NCI-H2081 (cell line): ENCODE results near the gene FGFBP2.

Source experiments
- DNase-seq, 2 experiments: peaks; one replicate each; lab custom pipeline; 2025; lab: John Stamatoyannopoulos, UW

Gene FGFBP2, protein sequence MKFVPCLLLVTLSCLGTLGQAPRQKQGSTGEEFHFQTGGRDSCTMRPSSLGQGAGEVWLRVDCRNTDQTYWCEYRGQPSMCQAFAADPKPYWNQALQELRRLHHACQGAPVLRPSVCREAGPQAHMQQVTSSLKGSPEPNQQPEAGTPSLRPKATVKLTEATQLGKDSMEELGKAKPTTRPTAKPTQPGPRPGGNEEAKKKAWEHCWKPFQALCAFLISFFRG

DNA sequence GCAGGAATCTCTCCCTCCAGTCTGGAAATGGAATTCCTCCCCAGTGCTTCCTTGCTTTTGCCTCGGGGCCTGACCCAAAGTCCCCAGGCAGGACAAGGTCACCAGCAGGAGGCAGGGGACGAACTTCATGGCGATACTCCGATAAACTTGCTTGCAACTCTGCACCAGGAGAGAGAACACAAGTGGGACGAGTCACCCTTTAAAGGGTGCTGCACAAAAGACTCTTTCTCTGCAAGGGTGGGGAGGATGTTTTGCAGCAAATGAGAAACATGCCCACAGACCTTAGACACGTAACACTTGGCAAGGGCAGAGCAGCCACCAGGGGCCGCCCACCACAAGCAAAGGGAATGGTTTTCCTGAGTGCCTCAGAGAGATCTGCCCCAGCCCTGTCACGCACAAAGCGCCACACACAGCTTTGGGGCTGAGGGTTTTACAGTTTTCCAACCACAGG is at the start of gene FGFBP2:
TSS of gene FGFBP2 (minus strand) at position 175 of the 451 bp plus-strand sequence. CDS start at position 129, 46 bp downstream.
- peak; percentile 52 to 55 for DNase-seq

DNA sequence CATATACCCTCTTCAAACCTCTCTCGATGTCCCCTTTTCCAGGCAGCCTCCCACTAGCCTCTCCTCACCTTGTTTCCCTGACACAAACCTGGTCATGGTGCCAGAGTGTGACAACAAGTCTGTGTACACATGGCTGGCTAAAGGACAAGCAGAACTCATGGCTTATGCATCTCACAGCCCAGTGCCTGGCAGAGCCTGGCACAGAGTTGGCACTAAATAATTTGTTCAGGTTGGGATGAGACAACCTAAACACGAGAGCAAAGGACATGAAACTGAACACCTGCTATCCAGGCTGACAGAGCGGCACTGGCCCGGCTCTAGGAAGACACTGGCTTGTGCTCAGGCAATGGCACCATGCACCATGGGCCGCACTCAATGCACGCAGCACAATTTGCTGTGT is 48.2 kb upstream of the FGFBP2 start:
- DNase-seq: no peak

DNA sequence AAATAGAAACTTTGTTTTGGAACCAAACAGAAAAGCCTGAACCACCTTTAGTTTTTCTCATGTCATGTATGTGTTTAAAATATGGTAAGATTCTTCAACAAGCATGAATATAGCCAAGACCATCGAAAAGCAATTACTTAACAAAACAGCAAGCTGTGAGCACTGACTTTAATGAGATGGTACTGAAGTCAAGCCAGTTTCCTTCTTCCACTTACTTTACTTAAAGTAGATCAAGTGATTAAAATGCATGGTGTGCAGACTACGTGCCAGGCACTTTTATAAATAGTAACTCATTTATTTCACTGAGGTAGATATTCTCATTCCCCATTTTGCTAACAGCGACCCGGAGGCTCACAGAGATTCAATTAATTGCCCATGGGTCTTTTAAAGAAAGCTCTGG is 46.2 kb upstream of the FGFBP2 start:
- no peak for DNase-seq

DNA sequence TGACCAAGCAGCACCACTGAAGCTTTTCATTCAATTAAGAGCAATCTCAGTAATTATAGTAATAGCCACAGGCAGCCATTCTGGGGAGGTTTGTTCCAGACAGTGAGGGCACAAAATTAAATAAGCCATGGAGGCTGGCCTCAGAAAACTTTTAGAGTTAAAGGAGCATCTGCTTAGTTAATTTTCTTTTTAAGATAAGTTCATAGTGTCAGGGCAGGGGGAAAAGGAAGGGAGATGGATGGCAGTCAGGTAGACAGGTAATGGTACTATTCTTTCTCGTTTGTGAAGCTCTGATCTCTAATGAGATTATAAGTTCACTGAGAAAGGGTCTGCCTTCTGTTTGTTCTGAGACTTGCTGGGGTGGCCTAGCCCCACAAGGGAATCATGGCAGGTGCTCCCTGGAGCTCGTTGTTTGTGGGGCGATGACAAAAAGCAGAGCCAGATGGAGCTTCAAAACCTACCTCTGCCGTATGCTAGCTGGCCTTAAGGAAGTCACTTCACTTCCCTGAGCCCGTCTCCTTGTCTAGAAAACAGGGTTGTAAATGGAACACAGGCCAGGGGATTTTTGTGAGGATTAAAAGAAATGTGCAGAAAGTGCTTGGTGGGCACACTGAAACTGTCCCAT is 44.6 kb upstream of the FGFBP2 start:
- DNase-seq: no peak

DNA sequence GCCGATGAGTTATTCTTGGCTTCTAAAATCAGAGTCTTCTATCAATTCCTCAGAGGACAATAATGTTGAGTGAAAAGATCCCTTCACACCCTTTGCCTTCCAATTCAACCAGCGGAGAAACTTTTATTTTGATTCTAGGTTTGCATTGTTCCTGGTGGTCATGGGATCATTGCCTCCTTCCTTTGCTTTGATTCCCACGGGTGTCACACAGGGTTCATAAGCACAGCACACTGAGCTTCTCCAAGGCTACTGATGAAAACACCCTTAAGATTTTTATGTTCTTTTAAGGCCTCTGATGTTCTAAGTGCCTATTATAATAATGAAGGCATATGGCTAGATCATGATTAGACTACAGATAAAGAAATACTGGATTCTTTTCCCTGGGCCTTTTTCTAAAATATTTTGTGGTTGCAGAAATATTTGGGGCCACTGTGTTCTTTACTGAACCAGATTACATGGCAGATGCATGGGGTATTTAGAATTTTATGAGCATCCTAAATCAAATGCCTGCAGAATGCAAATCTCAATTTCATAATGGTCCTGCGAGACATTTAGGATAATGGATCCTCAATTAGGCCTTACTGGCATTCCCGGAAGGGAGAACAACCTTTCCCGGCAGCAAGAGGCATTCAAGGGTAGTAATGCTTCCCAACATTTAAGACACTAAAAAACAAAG is 43.9 kb upstream of the FGFBP2 start:
- no peak for DNase-seq

DNA sequence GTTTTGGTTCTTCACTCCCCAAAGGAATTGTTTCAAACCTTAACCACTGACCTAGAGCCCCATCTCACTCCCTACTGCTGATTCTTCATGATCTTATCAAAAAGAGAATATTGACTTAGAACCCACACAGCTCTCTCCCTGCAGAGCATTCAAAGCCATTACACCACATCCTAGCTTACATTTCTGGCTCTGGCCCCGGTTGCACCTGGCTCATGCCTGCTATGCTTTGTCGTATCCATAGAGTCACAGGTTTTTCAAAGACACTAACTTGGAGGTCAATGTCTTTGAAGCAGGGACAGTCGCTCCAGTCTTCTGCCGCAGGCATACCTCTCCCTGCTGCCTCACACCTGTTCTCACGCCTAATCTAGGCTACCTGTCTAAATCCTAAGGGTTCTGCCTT is 42.7 kb upstream of the FGFBP2 start:
- no peak for DNase-seq

DNA sequence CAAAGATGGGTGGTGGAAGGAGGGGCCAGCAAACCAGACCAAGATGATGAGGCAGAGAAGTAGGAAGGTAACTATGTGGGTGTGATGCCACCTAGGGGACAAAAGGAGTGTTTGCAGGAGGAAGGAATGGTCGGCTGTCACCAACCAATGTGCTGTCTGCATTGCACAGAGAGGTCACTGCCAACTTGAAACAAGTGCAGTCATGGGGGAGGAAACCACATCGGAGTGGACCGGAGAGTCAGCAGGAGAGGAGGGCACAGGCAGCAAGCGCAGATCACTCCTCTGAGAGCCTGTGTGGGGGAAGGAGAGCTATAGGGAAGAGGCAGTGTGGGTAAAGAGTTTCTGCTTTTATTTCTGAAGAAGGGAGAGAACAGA is 38.5 kb upstream of the FGFBP2 start:
- peak; percentile 65 to 74 for DNase-seq

DNA sequence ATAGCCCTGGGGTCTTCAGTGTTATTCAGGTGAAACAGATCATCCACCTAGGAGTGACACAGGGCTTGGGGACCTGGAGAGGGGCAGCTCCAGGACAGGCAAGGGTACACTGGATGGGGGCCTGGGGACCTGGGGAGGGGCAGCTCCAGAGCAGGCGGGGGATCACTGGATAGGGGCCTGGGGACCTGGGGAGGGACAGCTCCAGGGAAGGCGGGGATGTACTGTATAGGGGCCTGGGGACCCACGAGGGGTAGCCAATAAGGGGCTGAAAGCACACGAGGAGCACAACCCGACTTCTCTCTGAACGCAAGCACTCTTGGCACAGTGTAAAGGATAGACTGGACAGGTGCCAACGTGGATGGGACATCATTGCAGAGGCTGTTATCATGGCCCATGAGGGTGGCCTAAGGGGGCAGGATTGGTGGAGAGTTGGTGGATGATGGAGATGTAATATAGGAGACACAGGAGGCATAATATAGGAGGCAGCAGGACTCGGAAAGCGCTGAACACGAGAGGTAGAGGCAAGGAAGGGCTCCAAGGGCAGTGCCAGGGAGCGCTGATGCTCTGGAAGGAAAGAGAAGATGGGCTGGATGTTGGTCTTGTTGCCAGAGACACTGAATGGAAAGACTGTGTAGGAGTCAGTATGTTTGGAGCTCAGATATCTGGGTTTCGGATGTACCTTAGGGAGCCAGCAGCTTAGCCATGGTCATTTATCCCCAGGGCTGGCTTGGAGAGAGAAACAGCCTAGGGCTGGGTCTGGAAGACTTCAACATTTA is 37.9 kb upstream of the FGFBP2 start:
- no peak for DNase-seq

DNA sequence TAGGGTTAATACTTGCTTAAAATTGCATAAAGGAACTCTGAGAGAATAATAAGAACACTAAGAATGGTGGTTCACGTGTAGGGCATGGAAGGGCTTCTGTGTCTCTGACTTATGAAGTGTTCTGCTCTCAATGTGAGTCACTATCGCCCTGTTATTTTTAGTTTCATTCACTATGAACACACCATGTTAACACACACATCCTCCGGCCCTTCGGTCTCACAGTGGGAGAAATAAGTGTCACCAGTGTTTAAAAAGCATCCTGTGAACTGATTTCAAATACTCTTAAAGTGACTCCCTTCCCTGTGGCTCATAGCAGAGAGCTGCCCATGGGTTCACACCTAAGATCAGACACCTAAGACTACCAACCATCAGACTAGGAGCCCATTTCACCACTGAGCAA is 33.8 kb upstream of the FGFBP2 start:
- no peak for DNase-seq

DNA sequence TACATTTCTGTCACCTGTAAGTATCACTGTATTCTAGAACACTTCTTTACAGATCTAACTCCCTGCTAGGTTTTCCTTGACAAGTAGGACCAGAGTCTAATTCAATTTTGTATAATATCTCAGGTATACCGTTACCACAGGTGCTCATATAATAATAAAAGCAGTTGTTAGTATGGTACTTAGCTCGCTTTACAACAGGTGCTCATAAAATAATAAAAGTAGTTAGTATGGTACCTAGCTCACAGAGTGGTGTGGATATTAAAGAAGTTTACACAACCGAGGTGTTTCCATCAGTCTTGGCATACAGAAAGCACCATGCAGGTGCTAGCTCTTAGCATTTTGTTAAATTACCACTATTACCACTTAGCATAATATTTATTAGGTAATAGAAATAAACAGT is 32.9 kb upstream of the FGFBP2 start:
- no peak for DNase-seq

DNA sequence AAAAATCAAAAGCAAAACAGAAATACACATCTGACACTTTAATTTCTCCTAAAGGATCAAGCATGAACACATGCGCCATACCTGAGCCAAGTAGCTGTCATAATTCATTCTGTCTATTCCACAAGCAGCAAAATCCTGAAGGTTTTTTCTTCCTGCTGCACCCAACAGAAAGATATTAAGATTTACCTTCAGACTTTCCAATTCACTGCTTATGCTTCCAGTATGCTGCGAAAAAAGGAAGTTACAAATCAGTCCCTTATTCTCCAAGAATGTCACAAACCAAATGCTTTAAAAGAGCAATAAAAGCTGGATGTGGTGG is 29.2 kb upstream of the FGFBP2 start:
- no peak for DNase-seq

DNA sequence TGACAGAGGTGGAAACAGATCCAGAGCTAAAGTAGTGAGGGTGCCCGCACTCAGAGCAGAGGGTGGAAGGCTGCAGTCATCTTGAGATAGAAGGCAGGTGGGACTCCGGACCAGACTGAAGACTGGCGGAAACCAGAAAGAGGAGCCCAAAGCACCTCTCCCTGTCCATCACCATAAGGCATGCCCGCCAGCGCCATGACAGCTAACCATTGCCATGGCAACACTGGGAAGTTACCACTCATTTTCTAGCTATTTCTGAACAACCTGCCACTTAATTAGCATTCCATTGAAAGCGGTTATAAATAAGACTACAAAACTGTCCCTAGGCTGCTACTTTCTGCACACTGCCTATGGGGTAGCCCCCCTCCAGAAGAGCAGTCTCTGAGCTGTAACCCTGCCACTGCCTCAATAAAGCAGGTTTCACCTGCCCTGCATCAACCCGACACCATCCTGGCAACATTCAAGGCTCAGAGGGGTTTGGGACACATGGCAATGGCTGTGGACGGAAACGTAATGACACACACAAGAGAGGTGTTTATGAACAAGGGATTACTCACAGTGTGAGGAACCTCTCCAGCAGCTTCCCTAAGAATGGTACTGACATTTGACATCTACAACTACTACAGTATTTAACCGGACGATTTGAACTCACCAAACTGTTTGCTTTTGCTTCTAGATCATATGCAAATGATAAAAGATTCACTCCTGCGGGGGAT is 27.8 kb upstream of the FGFBP2 start:
- no peak for DNase-seq

DNA sequence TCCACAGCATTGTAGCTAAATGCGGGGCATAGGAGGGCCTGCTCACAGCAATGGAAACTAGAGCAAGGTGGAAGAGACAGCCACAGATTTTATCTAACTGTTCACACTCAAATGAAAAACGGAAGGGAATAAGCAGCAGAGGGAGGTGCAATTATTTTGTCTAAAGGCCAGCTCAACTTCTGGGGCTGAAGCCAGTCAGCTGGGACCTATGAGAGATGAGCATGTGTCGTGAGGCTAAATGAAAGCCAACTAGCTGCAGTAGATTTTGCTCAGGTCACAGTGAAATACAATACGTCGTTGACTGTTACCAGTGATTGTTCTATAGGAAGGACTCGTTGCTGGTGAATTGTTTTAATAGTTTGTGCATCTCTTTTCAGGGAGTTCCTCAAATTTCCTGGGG is 26.4 kb upstream of the FGFBP2 start:
- DNase-seq: no peak

DNA sequence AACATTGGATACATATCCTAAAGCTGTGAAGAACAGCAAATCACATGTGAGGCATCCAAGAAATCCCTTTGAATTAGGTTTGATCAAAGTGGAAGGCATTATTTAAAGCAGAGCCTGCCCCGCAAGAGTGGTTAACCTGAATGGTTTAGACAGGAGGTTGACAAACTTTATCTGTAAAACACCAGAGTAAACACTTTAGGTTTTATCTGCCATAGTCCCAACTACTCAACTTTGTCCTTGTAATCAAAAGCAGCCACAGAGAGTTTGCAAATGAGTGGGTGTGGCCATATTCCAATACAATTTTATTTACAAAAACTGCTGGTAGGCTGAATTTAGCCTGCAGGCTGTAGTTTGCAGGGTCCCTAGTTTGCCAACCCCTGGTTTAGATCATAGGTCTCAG is 25.2 kb upstream of the FGFBP2 start:
- DNase-seq: no peak

DNA sequence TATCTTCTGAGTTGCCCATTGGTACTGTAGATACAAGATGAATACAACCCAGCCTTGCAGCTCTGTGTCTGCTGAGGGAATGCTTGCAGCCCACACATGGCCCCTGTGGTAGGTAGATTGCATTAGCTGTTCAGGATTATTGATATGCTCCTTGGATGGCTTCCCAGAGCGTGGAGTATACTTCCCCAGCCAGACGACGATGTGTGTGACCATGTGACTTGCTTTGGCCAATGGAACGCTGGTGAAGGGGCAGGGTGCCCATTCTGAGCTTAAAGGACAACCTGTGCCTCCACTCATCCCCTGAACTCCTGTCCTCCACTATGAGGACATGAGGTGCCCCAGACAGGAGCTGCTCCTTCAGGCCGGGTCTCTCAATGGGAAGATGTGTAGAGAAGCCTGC is 23.9 kb upstream of the FGFBP2 start:
- no peak for DNase-seq

DNA sequence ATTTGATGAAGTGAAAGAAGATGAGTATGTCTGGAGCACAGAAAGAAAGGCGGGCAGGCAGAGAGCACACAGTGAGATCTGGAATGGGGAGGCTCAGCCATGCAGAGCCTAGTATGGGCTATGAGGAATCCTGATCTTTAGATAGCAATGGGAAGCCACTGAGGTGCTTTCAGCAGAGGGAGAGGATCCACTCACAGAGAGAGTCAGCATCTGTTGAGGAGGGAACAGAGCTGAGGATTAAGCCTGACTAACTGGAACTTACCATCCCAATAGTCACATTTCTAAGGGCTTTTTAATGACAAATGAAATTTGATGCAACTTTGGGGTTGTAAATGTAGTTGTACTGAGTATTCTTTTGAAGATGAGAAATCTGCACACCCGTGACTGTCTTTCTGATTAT is 20.6 kb upstream of the FGFBP2 start:
- DNase-seq: no peak

DNA sequence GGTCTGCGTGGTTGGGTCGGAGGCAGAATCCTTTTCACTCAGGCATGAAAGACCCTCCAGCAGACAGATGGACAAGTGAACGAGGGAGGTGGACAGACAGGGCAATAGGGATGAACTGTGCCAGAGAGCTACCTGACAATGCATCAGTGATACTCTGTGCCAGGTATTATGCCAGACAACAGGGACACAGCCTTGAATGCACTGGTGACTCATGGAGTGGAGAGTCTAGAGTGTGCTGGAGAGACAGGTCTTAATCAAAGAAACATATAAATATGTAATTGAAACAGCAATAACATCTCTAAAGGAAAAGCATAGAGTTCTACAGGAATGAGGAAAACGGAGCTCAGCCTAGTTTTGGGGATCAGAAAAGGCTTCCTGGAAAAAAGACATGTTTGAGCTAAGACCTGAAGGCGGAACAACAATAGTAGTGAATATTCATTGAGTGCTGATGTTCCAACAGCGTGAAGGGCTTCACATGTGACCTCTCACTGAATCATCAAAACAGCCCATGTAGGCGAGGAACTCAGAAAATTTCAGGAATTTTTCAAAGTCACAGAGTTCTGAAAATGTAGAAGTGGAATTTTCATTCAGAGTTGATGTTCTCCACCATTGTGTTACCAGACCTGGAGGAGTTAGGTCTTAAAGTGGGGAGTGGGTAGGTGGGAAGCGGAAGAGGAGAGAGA is 20.0 kb upstream of the FGFBP2 start:
- no peak for DNase-seq

DNA sequence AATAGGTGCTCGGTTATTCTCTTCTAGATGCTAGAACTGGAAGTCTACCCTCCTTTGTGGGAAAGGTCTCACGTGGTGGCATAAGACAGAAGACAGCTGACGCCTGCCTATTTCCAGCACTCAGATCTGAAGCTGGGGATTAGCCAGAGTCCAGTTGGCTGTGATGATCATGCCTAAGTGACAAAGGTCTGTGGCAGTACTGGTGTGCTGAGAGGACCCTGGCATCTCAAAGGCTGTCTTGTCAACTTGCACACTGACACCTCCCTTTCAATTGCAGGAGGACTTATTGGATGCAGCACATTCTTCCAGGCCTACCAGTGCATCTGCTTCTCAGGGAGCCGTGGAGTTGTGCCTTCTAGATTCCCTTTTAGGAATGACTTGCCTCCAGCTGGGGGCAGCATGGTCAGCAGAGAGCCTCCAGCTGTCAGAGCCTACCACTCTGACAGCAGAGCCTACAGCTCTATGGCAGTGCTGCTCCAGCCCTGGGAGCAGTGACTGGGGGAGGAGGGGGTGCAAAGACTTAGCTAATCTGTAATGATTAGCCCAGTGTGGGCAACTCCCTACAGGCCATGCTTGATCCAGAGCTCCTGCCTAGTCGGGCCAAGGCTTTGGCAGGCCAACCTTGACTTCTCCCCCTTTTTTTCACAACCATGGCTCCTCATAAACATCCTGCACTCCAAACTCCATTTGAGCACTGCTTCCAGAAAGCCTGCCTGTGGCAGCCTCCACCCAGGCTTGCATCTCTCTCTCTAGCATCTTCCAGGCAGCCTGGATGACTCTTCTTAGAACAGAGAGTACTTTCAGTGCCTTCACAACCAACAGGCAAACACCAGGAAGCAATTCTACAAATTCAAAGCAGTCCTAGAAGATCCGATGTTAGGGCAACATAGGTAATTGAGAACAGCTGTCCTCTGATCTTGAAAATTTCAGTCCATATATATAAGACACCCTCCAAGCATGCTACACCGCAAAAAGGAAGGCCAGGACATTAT is 13.8 kb upstream of the FGFBP2 start:
- DNase-seq: no peak

DNA sequence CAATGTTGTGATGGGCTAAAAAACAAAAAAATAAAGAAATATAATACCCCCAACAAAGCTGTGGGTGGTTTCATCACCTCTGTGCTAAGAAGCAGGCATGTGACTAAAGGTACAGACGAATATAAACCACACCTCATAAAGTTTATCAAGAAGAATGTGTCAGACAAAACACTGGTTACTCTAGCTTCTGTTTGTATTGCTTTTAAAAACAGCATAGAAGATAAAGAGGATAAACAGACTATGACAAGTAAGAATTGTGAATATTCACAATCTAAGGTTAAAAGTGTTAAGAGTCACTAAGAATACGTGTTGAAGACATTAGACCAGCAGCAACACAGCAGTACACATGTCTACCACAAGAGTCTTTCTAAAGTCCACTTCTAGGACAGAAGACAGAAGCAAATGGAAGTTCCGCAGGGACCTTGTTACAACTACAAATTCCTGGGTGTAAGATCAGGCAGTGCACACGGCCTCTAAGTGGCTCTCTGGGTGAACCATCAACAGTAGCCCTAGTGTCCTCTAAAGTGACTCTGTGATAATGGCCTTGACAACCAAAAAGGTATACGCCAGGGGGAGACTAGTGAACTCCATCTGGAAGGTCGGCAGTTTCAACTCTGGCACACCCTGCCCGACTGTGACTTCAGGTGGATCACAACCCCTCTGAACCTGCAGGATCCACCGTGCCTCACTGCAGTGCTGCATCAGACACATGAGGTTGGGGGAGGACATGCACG is 8.3 kb upstream of the FGFBP2 start:
- no peak for DNase-seq
